Immature natural killer cell (primary cell): ENCODE results near the gene FBXO40. TPM values are rescaled to one million over a fixed set of nuclear protein-coding genes. Genes with fewer than 3 reads are reported as not detected.
"Not testable (repeated sequence)": the region's sequence is repeated elsewhere in the genome, so short reads cannot be mapped to it uniquely, and the experiment has no call there.

Experiments
- DNase-seq, 3 donors: peaks; one replicate each; pipeline ENCODE4 v3.0.0; 2022; ENCODE audit warnings: mixed read lengths in 1 of 3
- H3K27ac Mint-ChIP-seq, 6 donors: one replicate each; pipeline ENCODE4 v1.8.0; 2020; ENCODE audit warnings: mixed read lengths in 6 of 6, mild to moderate bottlenecking in 5 of 6, inconsistent platforms in 4 of 6, moderate library complexity in 3 of 6
- H3K27me3 Mint-ChIP-seq, 3 donors: one replicate each; pipeline ENCODE4 v1.8.0; 2020 to 2021; ENCODE audit warnings: low read depth in 3 of 3, mild to moderate bottlenecking in 3 of 3, mixed read lengths in 3 of 3, moderate library complexity in 3 of 3, inconsistent platforms in 1 of 3
- H3K36me3 Mint-ChIP-seq, 3 donors: one replicate each; pipeline ENCODE4 v1.8.0; 2020; ENCODE audit warnings: mixed read lengths in 3 of 3, inconsistent platforms in 2 of 3, mild to moderate bottlenecking in 2 of 3
- H3K4me1 Mint-ChIP-seq, 2 donors: one replicate each; pipeline ENCODE4 v1.8.0; 2020; ENCODE audit warnings: inconsistent platforms in 2 of 2, mild to moderate bottlenecking in 2 of 2, mixed read lengths in 2 of 2, moderate library complexity in 1 of 2
- H3K4me3 Mint-ChIP-seq, 5 donors: one replicate each; pipeline ENCODE4 v1.8.0; 2020; ENCODE audit warnings: mild to moderate bottlenecking in 5 of 5, mixed read lengths in 5 of 5, inconsistent platforms in 3 of 5, moderate library complexity in 3 of 5
- H3K9me3 Mint-ChIP-seq, 6 donors: one replicate each; pipeline ENCODE4 v1.8.0; 2020; ENCODE audit warnings: mild to moderate bottlenecking in 6 of 6, mixed read lengths in 6 of 6, inconsistent platforms in 4 of 6, moderate library complexity in 3 of 6
- polyA plus RNA-seq, 3 donors: library from polyadenylated mRNA; unstranded; fragments of 300-500 nt; fragmentation: Illumina TruSeq; gene quantifications; one replicate each; pipeline ENCODE4 v1.2.3, GENCODE V29; 2021

The FBXO40 gene
- polyA plus RNA-seq, 3 donors from 2014 or later: 0.09 TPM; not detected in 2

DNA sequence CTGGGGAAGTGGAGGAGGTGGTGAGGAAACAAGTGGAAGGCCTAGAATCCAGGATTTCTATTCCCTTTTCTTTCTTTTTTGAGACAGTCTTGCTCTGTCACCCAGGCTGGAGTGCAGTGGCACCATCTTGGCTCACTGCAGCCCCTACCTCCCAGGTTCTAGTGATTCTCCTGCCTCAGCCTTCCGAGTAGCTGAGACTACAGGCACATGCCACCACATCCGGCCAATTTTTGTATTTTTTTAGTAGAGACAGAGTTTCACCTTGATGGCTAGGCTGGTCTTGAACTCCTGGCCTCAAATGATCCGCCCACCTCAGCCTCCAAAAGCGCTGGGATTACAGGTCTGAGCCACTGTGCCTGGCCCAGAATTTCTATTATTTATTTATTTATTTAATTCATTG lies 627 bp downstream of the FBXO40 start:
- not testable (repeated sequence) for H3K9me3 Mint-ChIP-seq, H3K4me1 Mint-ChIP-seq, H3K27me3 Mint-ChIP-seq, H3K36me3 Mint-ChIP-seq, H3K27ac Mint-ChIP-seq, DNase-seq, H3K4me3 Mint-ChIP-seq

DNA sequence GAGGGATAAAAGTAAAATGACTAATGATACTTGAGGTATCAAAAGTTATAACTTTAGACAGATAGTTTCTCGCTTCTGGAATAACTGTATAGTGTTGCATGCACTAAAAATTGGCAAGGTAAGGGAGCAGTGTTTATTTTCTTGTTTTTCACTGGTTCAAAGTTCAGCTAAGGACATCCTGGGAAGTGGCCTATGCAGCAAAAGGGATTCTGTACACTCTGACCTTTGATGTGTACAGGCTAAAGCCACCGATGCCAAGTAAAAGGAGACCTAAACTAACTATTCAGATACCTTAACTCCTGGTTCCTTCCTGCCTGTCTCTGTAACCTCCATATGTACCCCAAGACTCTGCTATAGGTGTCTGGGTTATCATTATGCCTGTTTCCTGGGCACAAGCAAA lies 1.7 kb downstream of the FBXO40 start:
- no peaks in the 10 kb centered on the region for H3K36me3 Mint-ChIP-seq
- H3K4me1 Mint-ChIP-seq: no peaks in the 10 kb centered on the region
- peak overlapping the region in 1 of 6 donors; percentile 51 for H3K27ac Mint-ChIP-seq
- H3K27me3 Mint-ChIP-seq: peaks cover 1 to 5% (median 2%) of the 10 kb centered on the region in 3 donors
- no peak for DNase-seq
- H3K4me3 Mint-ChIP-seq: no peak overlapping the region
- H3K9me3 Mint-ChIP-seq: no peaks in the 10 kb centered on the region

DNA sequence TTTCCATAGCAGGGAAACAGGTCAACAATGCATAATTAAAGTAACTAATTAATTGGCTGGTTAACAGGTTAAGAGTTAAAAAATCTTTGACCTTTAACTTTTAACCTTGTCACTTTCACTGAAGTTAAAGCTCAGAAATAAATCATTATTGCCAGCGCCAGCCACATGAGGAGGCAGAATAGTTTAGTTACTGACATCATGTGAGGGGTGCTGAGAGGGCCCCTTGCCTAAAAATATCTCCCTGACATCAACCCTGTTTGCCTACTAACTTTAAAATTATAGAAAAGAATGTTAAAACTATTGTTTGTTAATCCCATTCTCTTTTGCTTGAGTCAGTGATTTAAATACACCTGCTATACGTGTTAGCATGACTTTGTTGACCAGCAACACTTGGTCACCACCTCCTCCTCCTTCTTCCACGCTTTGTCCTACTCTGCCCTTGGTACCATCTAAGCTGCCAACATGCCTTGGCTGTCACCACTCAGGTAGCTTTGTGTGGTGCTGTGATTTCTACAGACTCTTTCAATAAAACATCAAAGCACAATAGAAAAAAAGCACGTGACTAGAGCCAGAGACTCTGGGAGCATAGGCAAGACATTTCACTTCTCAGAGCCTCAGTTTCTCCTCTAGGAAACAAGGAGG lies 2.7 kb downstream of the FBXO40 start:
- Mint-ChIP-seq H3K27me3 (peaks cover 1 to 2% (median 2%) of the 10 kb centered on the region in 3 donors), H3K36me3 (no peaks in the 10 kb centered on the region), H3K4me3 (no peak overlapping the region), H3K9me3 (no peaks in the 10 kb centered on the region), H3K4me1 (no peaks in the 10 kb centered on the region), H3K27ac (no peak overlapping the region)
- no peak for DNase-seq

- Mint-ChIP-seq H3K27me3 (peaks cover 0 to 2% (median 1%) of the 10 kb centered on the region in 3 donors), H3K4me1 (no peaks in the 10 kb centered on the region), H3K9me3 (no peaks in the 10 kb centered on the region), H3K4me3 (no peak overlapping the region), H3K36me3 (no peaks in the 10 kb centered on the region), H3K27ac (no peak overlapping the region)
- DNase-seq: no peak
These were observed 5.4 kb downstream of the FBXO40 start for GRCh38 chr3:121598564-121598963.

DNA sequence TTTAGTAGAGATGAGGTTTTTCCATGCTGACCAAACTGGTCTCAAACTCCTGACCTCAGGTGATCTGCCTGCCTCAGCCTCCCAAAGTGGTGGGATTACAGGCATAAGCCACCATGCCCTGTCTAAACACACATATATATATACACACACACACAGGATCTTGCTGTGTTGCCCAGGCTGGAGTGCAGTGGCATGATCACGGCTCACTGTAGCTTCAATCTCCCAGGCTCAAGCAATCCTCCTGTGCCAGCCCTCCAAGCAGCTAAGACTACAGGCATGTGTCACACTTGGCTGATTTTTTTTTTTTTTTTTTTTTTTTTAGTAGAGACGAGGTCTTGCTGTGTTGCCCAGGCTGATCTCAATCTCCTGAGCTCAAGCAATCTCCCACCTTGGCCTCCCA lies 6.7 kb downstream of the FBXO40 start:
- not testable (repeated sequence) for H3K27ac Mint-ChIP-seq, H3K27me3 Mint-ChIP-seq, H3K4me3 Mint-ChIP-seq, H3K9me3 Mint-ChIP-seq, H3K36me3 Mint-ChIP-seq, DNase-seq, H3K4me1 Mint-ChIP-seq

- no peaks in the 10 kb centered on the region for H3K4me1 Mint-ChIP-seq
- H3K27ac Mint-ChIP-seq: no peak overlapping the region
- no peaks in the 10 kb centered on the region for H3K36me3 Mint-ChIP-seq
- DNase-seq: no peak
- peaks cover 0 to 2% (median 1%) of the 10 kb centered on the region in 3 donors for H3K27me3 Mint-ChIP-seq
- no peak overlapping the region for H3K4me3 Mint-ChIP-seq
- no peaks in the 10 kb centered on the region for H3K9me3 Mint-ChIP-seq
These were observed 8.1 kb downstream of the FBXO40 start for GRCh38 chr3:121601212-121601812.

- Mint-ChIP-seq H3K27me3 (no peaks in the 10 kb centered on the region), H3K4me3 (no peak overlapping the region), H3K4me1 (no peaks in the 10 kb centered on the region), H3K9me3 (no peaks in the 10 kb centered on the region), H3K36me3 (no peaks in the 10 kb centered on the region), H3K27ac (no peak overlapping the region)
- no peak for DNase-seq
These were observed 11.6 kb downstream of the FBXO40 start for GRCh38 chr3:121604759-121605158.

DNA sequence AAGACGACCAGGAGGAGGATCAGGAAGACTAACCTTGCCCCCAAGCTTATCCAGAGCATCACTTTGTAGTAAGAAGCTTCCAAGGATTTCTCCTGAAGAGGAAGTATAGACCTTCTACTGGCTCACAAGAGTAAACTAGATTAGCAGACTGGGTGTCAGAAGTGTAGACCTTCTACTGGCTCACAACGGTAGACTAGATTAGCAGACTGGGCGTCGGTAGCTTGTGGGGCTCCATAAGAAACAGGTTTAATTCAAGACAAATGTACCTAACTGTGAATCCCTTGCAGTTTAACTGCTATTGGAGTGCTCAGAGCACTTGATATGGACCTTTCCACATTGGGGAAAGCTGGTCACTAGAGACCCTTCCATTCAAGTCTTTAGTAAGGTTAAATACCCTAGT lies 12.9 kb downstream of the FBXO40 start:
- Mint-ChIP-seq H3K4me1 (no peaks in the 10 kb centered on the region), H3K27ac (no peak overlapping the region), H3K36me3 (no peaks in the 10 kb centered on the region), H3K9me3 (no peaks in the 10 kb centered on the region), H3K27me3 (peaks cover 0 to 3% (median 2%) of the 10 kb centered on the region in 3 donors), H3K4me3 (no peak overlapping the region)
- DNase-seq: no peak

GRCh38 chr3:121619691-121620090 lies 26.5 kb downstream of the FBXO40 start:
- peaks cover 0 to 6% (median 3%) of the 10 kb centered on the region in 3 donors for H3K27me3 Mint-ChIP-seq
- no peaks in the 10 kb centered on the region for H3K9me3 Mint-ChIP-seq
- no peak for DNase-seq
- no peaks in the 10 kb centered on the region for H3K4me1 Mint-ChIP-seq
- H3K27ac Mint-ChIP-seq: no peak overlapping the region
- H3K4me3 Mint-ChIP-seq: no peak overlapping the region
- H3K36me3 Mint-ChIP-seq: peaks cover 0 to 5% (median 0%) of the 10 kb centered on the region in 3 donors

DNA sequence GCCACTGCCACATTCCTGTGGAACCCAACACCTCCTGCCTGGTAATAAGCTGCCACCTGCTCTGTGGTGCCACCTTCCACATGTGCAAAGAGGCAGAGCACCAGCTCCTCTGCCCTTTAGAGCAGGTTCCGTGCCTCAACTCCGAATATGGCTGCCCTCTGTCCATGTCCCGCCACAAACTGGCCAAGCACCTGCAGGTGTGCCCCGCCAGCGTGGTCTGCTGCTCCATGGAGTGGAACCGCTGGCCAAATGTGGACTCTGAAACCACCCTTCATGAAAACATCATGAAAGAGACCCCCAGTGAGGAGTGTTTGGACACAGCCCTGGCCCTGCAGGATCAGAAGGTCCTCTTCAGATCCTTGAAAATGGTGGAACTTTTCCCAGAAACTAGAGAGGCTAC lies 28.3 kb downstream of the FBXO40 start:
- Mint-ChIP-seq H3K9me3 (no peaks in the 10 kb centered on the region), H3K4me3 (no peak overlapping the region), H3K27ac (no peak overlapping the region), H3K4me1 (no peaks in the 10 kb centered on the region), H3K36me3 (peaks cover 0 to 5% (median 0%) of the 10 kb centered on the region in 3 donors), H3K27me3 (peaks cover 0 to 6% (median 3%) of the 10 kb centered on the region in 3 donors)
- DNase-seq: no peak

- no peak overlapping the region for H3K4me3 Mint-ChIP-seq
These were observed 31.1 kb downstream of the FBXO40 start for GRCh38 chr3:121624147-121624899.

GRCh38 chr3:121626495-121626894 lies 33.3 kb downstream of the FBXO40 start:
- H3K27me3 Mint-ChIP-seq: peaks cover 0 to 2% (median 2%) of the 10 kb centered on the region in 3 donors
- peaks cover 9 to 30% (median 27%) of the 10 kb centered on the region in 3 donors for H3K36me3 Mint-ChIP-seq
- H3K27ac Mint-ChIP-seq: no peak overlapping the region
- no peak overlapping the region for H3K4me3 Mint-ChIP-seq
- no peaks in the 10 kb centered on the region for H3K4me1 Mint-ChIP-seq
- no peak for DNase-seq
- no peaks in the 10 kb centered on the region for H3K9me3 Mint-ChIP-seq

More at GRCh38 chr3:121624147-121624899, 31.1 kb downstream of the FBXO40 start:
- H3K27me3 Mint-ChIP-seq: peaks cover 0 to 3% (median 2%) of the 10 kb centered on the region in 3 donors
- DNase-seq: no peak
- no peaks in the 10 kb centered on the region for H3K9me3 Mint-ChIP-seq
- no peaks in the 10 kb centered on the region for H3K4me1 Mint-ChIP-seq
- no peak overlapping the region for H3K27ac Mint-ChIP-seq
- peaks cover 0 to 17% (median 7%) of the 10 kb centered on the region in 3 donors for H3K36me3 Mint-ChIP-seq

GRCh38 chr3:121627211-121627610 lies 34.0 kb downstream of the FBXO40 start:
- H3K4me3 Mint-ChIP-seq: no peak overlapping the region
- DNase-seq: no peak
- H3K36me3 Mint-ChIP-seq: peaks cover 16 to 35% (median 31%) of the 10 kb centered on the region in 3 donors
- no peak overlapping the region for H3K27ac Mint-ChIP-seq
- H3K4me1 Mint-ChIP-seq: no peaks in the 10 kb centered on the region
- H3K27me3 Mint-ChIP-seq: no peaks in the 10 kb centered on the region
- H3K9me3 Mint-ChIP-seq: no peaks in the 10 kb centered on the region

DNA sequence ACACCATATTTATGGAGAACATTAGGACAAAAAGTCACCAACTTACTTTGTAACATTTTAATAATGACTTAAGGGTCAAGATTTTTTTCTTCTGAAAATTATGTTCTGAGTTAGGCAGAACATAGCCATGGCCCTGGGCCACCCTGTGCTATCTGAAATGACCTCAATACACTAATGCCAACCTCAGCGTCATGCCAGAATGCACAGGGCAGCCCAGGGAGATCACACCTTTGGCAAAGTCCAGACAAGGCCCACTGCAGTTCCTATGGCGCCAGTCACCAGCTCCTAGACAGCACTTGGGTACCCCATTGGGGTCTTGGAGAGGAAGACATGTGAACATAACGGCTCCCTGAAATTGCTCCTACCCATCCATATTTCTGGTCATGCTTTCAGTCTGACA lies 34.4 kb downstream of the FBXO40 start:
- H3K27ac Mint-ChIP-seq: no peak overlapping the region
- no peaks in the 10 kb centered on the region for H3K27me3 Mint-ChIP-seq
- H3K4me3 Mint-ChIP-seq: no peak overlapping the region
- H3K4me1 Mint-ChIP-seq: no peaks in the 10 kb centered on the region
- no peaks in the 10 kb centered on the region for H3K9me3 Mint-ChIP-seq
- H3K36me3 Mint-ChIP-seq: peaks cover 20 to 39% (median 31%) of the 10 kb centered on the region in 3 donors
- DNase-seq: no peak
